HepG2 (cell line): ENCODE measurements around the gene SPATC1L. TPM values are rescaled to one million over a fixed set of nuclear protein-coding genes. Genes with fewer than 3 reads are reported as not detected.
A peak's percentile ranks its signal among the peaks of the same experiment; 100 is the strongest.

Source experiments
- ARNTL ChIP-seq: sonication (generic); formaldehyde crosslinking; IDR thresholded peaks from 2 replicates; pipeline ENCODE4 v1.4.0; 2020; ENCODE audit warnings: mild to moderate bottlenecking, missing genetic modification reagents
- FOXO4 ChIP-seq: sonication (generic); formaldehyde crosslinking; conservative IDR thresholded peaks from 2 replicates; pipeline ENCODE4 v1.8.1; 2023; ENCODE audit warnings: missing genetic modification reagents
- GATAD1 ChIP-seq: IDR thresholded peaks from 2 replicates; pipeline ENCODE4 v1.6.1; 2016; ENCODE audit warnings: missing genetic modification reagents, missing compliant biosample characterization
- HNF1B ChIP-seq: sonication (generic); formaldehyde crosslinking; IDR thresholded peaks from 2 replicates; pipeline ENCODE4 v1.5.1; 2020; ENCODE audit warnings: mild to moderate bottlenecking, moderate library complexity, missing genetic modification reagents
- MAZ ChIP-seq, 2 experiments: sonication (generic) in 1 of 2; formaldehyde crosslinking in 1 of 2; IDR thresholded peaks; 2 replicates each; pipeline versions ENCODE4 v1.5.0 to v1.6.1; 2012 to 2020; ENCODE audit warnings: low read depth in 2 of 2, mild to moderate bottlenecking in 2 of 2, borderline replicate concordance in 1 of 2, improper control_type of control experiment in 1 of 2, low read length in 1 of 2, missing genetic modification reagents in 1 of 2, moderate library complexity in 1 of 2
- MTA1 ChIP-seq: sonication (generic); formaldehyde crosslinking; IDR thresholded peaks from 2 replicates; pipeline ENCODE4 v1.4.0; 2020; ENCODE audit warnings: missing genetic modification reagents, mild to moderate bottlenecking, borderline replicate concordance
- MTF2 ChIP-seq: sonication (generic); formaldehyde crosslinking; IDR thresholded peaks from 2 replicates; pipeline ENCODE4 v1.5.0; 2020; ENCODE audit warnings: missing genetic modification reagents, borderline replicate concordance
- NKX3-1 ChIP-seq: sonication (generic); formaldehyde crosslinking; IDR thresholded peaks from 2 replicates; pipeline ENCODE4 v1.5.0; 2020; ENCODE audit warnings: missing genetic modification reagents
- PPARG ChIP-seq: conservative IDR thresholded peaks from 2 replicates; pipeline ENCODE4 v1.6.1; 2016; ENCODE audit warnings: missing biosample characterization, missing genetic modification reagents
- RBAK ChIP-seq: sonication (generic); formaldehyde crosslinking; IDR thresholded peaks from 2 replicates; pipeline ENCODE4 v1.5.1; 2020; ENCODE audit warnings: mild to moderate bottlenecking, missing genetic modification reagents
- SIX4 ChIP-seq: sonication (generic); formaldehyde crosslinking; IDR thresholded peaks from 2 replicates; pipeline ENCODE4 v1.4.0; 2020; ENCODE audit warnings: missing genetic modification reagents
- SP5 ChIP-seq: IDR thresholded peaks from 2 replicates; pipeline ENCODE4 v1.6.1; 2016; ENCODE audit warnings: low read depth, borderline replicate concordance
- TAF15 ChIP-seq: fragments of 200-400 bp; formaldehyde crosslinking; IDR thresholded peaks from one replicate; pipeline ENCODE4 v1.6.1; 2018; ENCODE audit warnings: mild to moderate bottlenecking, low read depth, low read length; ENCODE audit not compliant: poor library complexity, severe bottlenecking
- TIGD3 ChIP-seq: sonication (generic); formaldehyde crosslinking; IDR thresholded peaks from 2 replicates; pipeline ENCODE4 v1.5.1; 2020; ENCODE audit warnings: mild to moderate bottlenecking, missing genetic modification reagents, borderline replicate concordance
- TMF1 ChIP-seq: sonication (generic); formaldehyde crosslinking; IDR thresholded peaks from 2 replicates; pipeline ENCODE4 v1.8.1; 2022; ENCODE audit warnings: low read depth, missing genetic modification reagents
- YEATS4 ChIP-seq: sonication (generic); formaldehyde crosslinking; IDR thresholded peaks from 2 replicates; pipeline ENCODE4 v1.4.0; 2020; ENCODE audit warnings: missing genetic modification reagents, borderline replicate concordance
- ZBTB33 ChIP-seq: sonication (generic); formaldehyde crosslinking; IDR thresholded peaks from 2 replicates; pipeline ENCODE4 v1.4.0; 2020; ENCODE audit warnings: missing genetic modification reagents
- ZC3H4 ChIP-seq: sonication (generic); formaldehyde crosslinking; IDR thresholded peaks from 2 replicates; pipeline ENCODE4 v1.4.0; 2020; ENCODE audit warnings: missing genetic modification reagents, borderline replicate concordance
- polyA plus RNA-seq, 8 experiments: library from polyadenylated mRNA; depleted of rRNA in 3 of 8; stranded (reverse) in 7 of 8; unstranded in 1 of 8; fragments of >200 nt; fragmentation: Illumina TruSeq in 4 of 8; extraction: Trizol in 4 of 8; gene quantifications; 2 replicates each; pipeline versions ENCODE4 v1.2.1 to v1.2.3, GENCODE V29; 2011 to 2016; ENCODE audit warnings: low read depth in 4 of 8, missing spikeins in 1 of 8, mixed read lengths in 1 of 8; ENCODE audit not compliant: insufficient read depth in 1 of 8
- total RNA-seq, 5 experiments: library from RNA; depleted of rRNA; stranded (reverse); fragments of >200 nt; fragmentation: Illumina TruSeq; extraction: Trizol; gene quantifications; 2 replicates each; pipeline ENCODE4 v1.2.3, GENCODE V29; 2016; ENCODE audit warnings: low read depth in 1 of 5

Gene SPATC1L
- total and polyA plus RNA-seq, 2 of the 13 experiments (the other 11 are each of a cell fraction or from before 2014, with no cell fraction given) = 1.4 to 3.3 TPM

GRCh38 chr21:46149205-46149901, 34.9 kb downstream of the SPATC1L start (continued):
- TF ChIP-seq FOXO4 (CRISPR knock-in tag) (no peak), TMF1 (0 out of 2 replicates have a peak, but pooled peaks have one; percentile 31), YEATS4 (CRISPR knock-in tag) (no peak), SIX4 (CRISPR knock-in tag) (no peak), ARNTL (CRISPR knock-in tag) (no peak), TAF15 (no peak), MTF2 (no peak), SP5 (CRISPR knock-in tag) (0 out of 2 replicates have a peak, but pooled peaks have one; percentile 21), ZBTB33 (peak; percentile 99), PPARG (no peak), HNF1B (0 out of 2 replicates have a peak, but pooled peaks have one; percentile 35), NKX3-1 (no peak), TIGD3 (CRISPR knock-in tag) (no peak), MTA1 (CRISPR knock-in tag) (no peak), MAZ (IDR thresholded peaks at IDR 0.05; ENCODE audit: borderline replicate concordance, low read depth, low read length) (no peak), MAZ (CRISPR knock-in tag; IDR thresholded peaks at IDR 0.05; ENCODE audit: low read depth) (no peak), GATAD1 (CRISPR knock-in tag) (no peak), ZC3H4 (CRISPR knock-in tag) (no peak), RBAK (CRISPR knock-in tag) (no peak)
